SK-N-SH treated with all-trans-retinoic acid at 6 μM for 48 hours (cell line): ENCODE data around the gene PDGFRA.

Experiments used
- ATAC-seq: fragments of 200-7000 bp; cut with Tn5 transposase; 3 replicates; pipeline ENCODE4 v1.9.1; 2020; ENCODE audit warnings: mild to moderate bottlenecking, moderate library complexity
- ARNTL ChIP-seq: fragments of 450-650 bp; formaldehyde crosslinking; IDR thresholded peaks from 2 replicates; pipeline ENCODE4 v1.5.0; 2020; ENCODE audit warnings: low read depth, mild to moderate bottlenecking, moderate library complexity, borderline replicate concordance
- BACH2 ChIP-seq: fragments of 250-450 bp; sonication (Bioruptor Pico); IDR thresholded peaks from 2 replicates; pipeline ENCODE4 v1.9.0; 2021; ENCODE audit warnings: mild to moderate bottlenecking, borderline replicate concordance
- CREB5 ChIP-seq: fragments of 250-450 bp; sonication (Bioruptor Pico); IDR thresholded peaks from 2 replicates; pipeline ENCODE4 v1.5.1; 2020; ENCODE audit warnings: low read depth, mild to moderate bottlenecking, moderate library complexity
- CSDC2 ChIP-seq: fragments of 250-450 bp; sonication (Bioruptor Pico); IDR thresholded peaks from 2 replicates; pipeline ENCODE4 v1.5.0; 2020; ENCODE audit warnings: mild to moderate bottlenecking, moderate library complexity
- ESRRG ChIP-seq: fragments of 250-450 bp; sonication (Bioruptor Pico); IDR thresholded peaks from 2 replicates; pipeline ENCODE4 v1.6.1; 2021; ENCODE audit warnings: mild to moderate bottlenecking
- GLIS3 ChIP-seq: fragments of 250-450 bp; sonication (Bioruptor Pico); IDR thresholded peaks from 2 replicates; pipeline ENCODE4 v1.5.0; 2020; ENCODE audit warnings: mild to moderate bottlenecking, moderate library complexity
- ISL1 ChIP-seq: fragments of 250-450 bp; sonication (Bioruptor Pico); IDR thresholded peaks from 2 replicates; pipeline ENCODE4 v2.1.2; 2022; ENCODE audit warnings: mild to moderate bottlenecking, moderate library complexity
- PPARA ChIP-seq: fragments of 250-450 bp; sonication (Bioruptor Pico); IDR thresholded peaks from 2 replicates; pipeline ENCODE4 v1.5.0; 2020; ENCODE audit warnings: mild to moderate bottlenecking, borderline replicate concordance
- RARB ChIP-seq: fragments of 250-450 bp; sonication (Bioruptor Pico); IDR thresholded peaks from 2 replicates; pipeline ENCODE4 v1.8.0; 2021; ENCODE audit warnings: mild to moderate bottlenecking, moderate library complexity
- TCF4 ChIP-seq: fragments of 250-450 bp; sonication (Bioruptor Pico); IDR thresholded peaks from 2 replicates; pipeline ENCODE4 v1.8.0; 2021; ENCODE audit warnings: mild to moderate bottlenecking, moderate library complexity, borderline replicate concordance
- TOX ChIP-seq: fragments of 250-450 bp; sonication (Bioruptor Pico); IDR thresholded peaks from 2 replicates; pipeline ENCODE4 v1.8.0; 2021; ENCODE audit warnings: mild to moderate bottlenecking, moderate library complexity, borderline replicate concordance
- ZC3H10 ChIP-seq: fragments of 250-450 bp; sonication (Bioruptor Pico); IDR thresholded peaks from 2 replicates; pipeline ENCODE4 v1.5.1; 2021; ENCODE audit warnings: mild to moderate bottlenecking, moderate library complexity
- ZFP3 ChIP-seq: fragments of 250-450 bp; sonication (Bioruptor Pico); IDR thresholded peaks from 2 replicates; pipeline ENCODE4 v1.5.0; 2020; ENCODE audit warnings: mild to moderate bottlenecking, moderate library complexity
- ZFP30 ChIP-seq: fragments of 450-650 bp; formaldehyde crosslinking; IDR thresholded peaks from 2 replicates; pipeline ENCODE4 v1.5.0; 2022; ENCODE audit warnings: mild to moderate bottlenecking, moderate library complexity
- ZNF565 ChIP-seq: fragments of 450-650 bp; formaldehyde crosslinking; conservative IDR thresholded peaks from 2 replicates; pipeline ENCODE4 v1.5.0; 2020; ENCODE audit warnings: low read depth, mild to moderate bottlenecking, moderate library complexity
- ZNF8 ChIP-seq: fragments of 450-650 bp; formaldehyde crosslinking; IDR thresholded peaks from 2 replicates; pipeline ENCODE4 v1.5.0; 2020; ENCODE audit warnings: mild to moderate bottlenecking, moderate library complexity
- TF ChIP-seq, protein P1 (sequence below): fragments of 250-450 bp; sonication (Bioruptor Pico); IDR thresholded peaks from 2 replicates; pipeline ENCODE4 v1.8.0; 2020; ENCODE audit warnings: mild to moderate bottlenecking, moderate library complexity, borderline replicate concordance
- TF ChIP-seq, protein P2 (sequence below): fragments of 250-450 bp; sonication (Bioruptor Pico); IDR thresholded peaks from 2 replicates; pipeline ENCODE4 v1.5.0; 2020; ENCODE audit warnings: mild to moderate bottlenecking, moderate library complexity

The PDGFRA gene

DNA sequence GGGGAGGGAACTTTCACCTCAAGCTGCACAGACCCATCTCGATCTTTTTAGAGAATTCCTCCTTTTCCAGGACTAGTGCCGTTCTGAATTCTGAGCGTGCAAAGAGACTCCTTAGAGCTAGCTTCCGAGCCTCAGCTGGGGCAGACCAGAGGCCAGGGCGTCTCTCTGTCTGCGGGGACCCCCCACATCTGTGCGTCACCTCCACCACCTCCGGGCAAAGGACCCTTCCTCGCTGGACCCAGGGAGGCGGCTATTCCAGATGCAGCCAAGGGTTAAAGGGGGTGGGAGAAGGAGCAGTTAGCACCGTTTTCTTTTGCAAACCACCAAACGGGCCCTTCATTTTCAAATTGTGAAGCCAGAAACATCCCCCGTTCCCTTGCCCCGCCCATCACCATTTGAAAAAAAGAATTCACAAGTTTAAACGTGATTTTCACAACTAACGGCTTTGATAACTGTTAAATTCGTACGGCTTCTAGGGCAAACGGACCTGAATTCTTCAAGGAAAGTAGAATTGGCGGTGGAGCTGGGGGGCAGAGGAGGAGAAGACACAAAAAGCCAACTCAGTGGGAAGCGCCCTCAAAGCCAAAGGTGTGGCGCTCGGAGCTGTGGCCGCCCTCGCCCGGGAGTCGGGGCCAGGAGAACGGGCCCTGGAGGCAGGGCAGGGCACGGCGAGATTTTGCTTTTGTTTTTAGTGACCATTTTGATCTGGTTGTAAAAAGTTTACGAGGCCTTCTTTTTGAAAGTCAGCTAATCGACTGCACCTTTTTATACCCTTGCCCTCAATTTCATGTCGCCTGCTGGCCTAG, 3.3 kb upstream of the PDGFRA start:
- ATAC-seq: no peak
- no peak for TF ChIP-seq ZFP30
- no peak for TF ChIP-seq TOX (CRISPR knock-in tag)
- no peak for TF ChIP-seq ZC3H10
- TF ChIP-seq, protein P1, sequence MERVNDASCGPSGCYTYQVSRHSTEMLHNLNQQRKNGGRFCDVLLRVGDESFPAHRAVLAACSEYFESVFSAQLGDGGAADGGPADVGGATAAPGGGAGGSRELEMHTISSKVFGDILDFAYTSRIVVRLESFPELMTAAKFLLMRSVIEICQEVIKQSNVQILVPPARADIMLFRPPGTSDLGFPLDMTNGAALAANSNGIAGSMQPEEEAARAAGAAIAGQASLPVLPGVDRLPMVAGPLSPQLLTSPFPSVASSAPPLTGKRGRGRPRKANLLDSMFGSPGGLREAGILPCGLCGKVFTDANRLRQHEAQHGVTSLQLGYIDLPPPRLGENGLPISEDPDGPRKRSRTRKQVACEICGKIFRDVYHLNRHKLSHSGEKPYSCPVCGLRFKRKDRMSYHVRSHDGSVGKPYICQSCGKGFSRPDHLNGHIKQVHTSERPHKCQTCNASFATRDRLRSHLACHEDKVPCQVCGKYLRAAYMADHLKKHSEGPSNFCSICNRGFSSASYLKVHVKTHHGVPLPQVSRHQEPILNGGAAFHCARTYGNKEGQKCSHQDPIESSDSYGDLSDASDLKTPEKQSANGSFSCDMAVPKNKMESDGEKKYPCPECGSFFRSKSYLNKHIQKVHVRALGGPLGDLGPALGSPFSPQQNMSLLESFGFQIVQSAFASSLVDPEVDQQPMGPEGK (CRISPR knock-in tag): no peak
- TF ChIP-seq RARB (CRISPR knock-in tag): no peak
- TF ChIP-seq ISL1 (CRISPR knock-in tag): no peak
- TF ChIP-seq ESRRG (CRISPR knock-in tag): no peak

GRCh38 chr4:54226404-54227255, 2.5 kb upstream of the PDGFRA start:
- no peak for TF ChIP-seq PPARA (CRISPR knock-in tag)
- TF ChIP-seq ZNF565 (CRISPR knock-in tag): no peak
- no peak for TF ChIP-seq ARNTL (CRISPR knock-in tag)
- TF ChIP-seq ESRRG (CRISPR knock-in tag): no peak
- no peak for TF ChIP-seq ZNF8 (CRISPR knock-in tag)
- TF ChIP-seq CSDC2: no peak
- no peak for ATAC-seq

- peak; percentile 74 for ATAC-seq
These were observed 1.6 kb upstream of the PDGFRA start for GRCh38 chr4:54227256-54228055.

GRCh38 chr4:54228056-54228527, 1.0 kb upstream of the PDGFRA start:
- ATAC-seq: peak; percentile 77
- TF ChIP-seq BACH2: no peak
- TF ChIP-seq TCF4 (CRISPR knock-in tag): no peak
- no peak for TF ChIP-seq GLIS3 (CRISPR knock-in tag)
- TF ChIP-seq CREB5 (CRISPR knock-in tag): no peak
- no peak for TF ChIP-seq ZNF565 (CRISPR knock-in tag)
- TF ChIP-seq, all 23 proteins: peak for 0

More at GRCh38 chr4:54227256-54228055, 1.6 kb upstream of the PDGFRA start:
- no peak for TF ChIP-seq TOX (CRISPR knock-in tag)
- TF ChIP-seq, protein P1 (CRISPR knock-in tag): no peak
- TF ChIP-seq ZC3H10: no peak
- no peak for TF ChIP-seq BACH2
- TF ChIP-seq PPARA (CRISPR knock-in tag): no peak
- no peak for TF ChIP-seq ARNTL (CRISPR knock-in tag)
- TF ChIP-seq RARB (CRISPR knock-in tag): no peak

GRCh38 chr4:54228546-54228945, 547 bp upstream of the PDGFRA start:
- no peak for ATAC-seq
- TF ChIP-seq ZFP3 (CRISPR knock-in tag): no peak
- no peak for TF ChIP-seq ZC3H10
- no peak for TF ChIP-seq ARNTL (CRISPR knock-in tag)
- TF ChIP-seq, protein P2, sequence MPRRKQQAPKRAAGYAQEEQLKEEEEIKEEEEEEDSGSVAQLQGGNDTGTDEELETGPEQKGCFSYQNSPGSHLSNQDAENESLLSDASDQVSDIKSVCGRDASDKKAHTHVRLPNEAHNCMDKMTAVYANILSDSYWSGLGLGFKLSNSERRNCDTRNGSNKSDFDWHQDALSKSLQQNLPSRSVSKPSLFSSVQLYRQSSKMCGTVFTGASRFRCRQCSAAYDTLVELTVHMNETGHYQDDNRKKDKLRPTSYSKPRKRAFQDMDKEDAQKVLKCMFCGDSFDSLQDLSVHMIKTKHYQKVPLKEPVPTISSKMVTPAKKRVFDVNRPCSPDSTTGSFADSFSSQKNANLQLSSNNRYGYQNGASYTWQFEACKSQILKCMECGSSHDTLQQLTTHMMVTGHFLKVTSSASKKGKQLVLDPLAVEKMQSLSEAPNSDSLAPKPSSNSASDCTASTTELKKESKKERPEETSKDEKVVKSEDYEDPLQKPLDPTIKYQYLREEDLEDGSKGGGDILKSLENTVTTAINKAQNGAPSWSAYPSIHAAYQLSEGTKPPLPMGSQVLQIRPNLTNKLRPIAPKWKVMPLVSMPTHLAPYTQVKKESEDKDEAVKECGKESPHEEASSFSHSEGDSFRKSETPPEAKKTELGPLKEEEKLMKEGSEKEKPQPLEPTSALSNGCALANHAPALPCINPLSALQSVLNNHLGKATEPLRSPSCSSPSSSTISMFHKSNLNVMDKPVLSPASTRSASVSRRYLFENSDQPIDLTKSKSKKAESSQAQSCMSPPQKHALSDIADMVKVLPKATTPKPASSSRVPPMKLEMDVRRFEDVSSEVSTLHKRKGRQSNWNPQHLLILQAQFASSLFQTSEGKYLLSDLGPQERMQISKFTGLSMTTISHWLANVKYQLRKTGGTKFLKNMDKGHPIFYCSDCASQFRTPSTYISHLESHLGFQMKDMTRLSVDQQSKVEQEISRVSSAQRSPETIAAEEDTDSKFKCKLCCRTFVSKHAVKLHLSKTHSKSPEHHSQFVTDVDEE: no peak
- TF ChIP-seq, all 23 proteins: peak for 0
